Activated CD4-positive, alpha-beta T cell treated with anti-CD3 and anti-CD28 coated beads, Interleukin-2, amount 10 ng/mL, durations not matched to agents 7 days and 5 days (primary cell): ENCODE measurements around the gene TENT4B. TPM values are rescaled to one million over a fixed set of nuclear protein-coding genes. Genes with fewer than 3 reads are reported as not detected.

Source experiments
- CTCF ChIA-PET: fragments of 350-600 bp; sonication (Branson Sonifier 250); formaldehyde crosslinking; loops from one replicate; lab custom pipeline; 2021; ENCODE audit warnings: antibody characterized with exemption; lab: Charles Lee
- POLR2A ChIA-PET: fragments of 350-600 bp; sonication (Branson Sonifier 250); formaldehyde crosslinking; loops from one replicate; lab custom pipeline; 2021; ENCODE audit warnings: antibody characterized with exemption; lab: Charles Lee
- DNase-seq: peaks from one replicate; pipeline ENCODE4 v3.0.0-alpha.2; 2020
- H3K27ac Mint-ChIP-seq: one replicate; pipeline ENCODE4 v1.8.0; 2021; ENCODE audit warnings: mild to moderate bottlenecking, moderate library complexity, mixed read lengths
- H3K27me3 Mint-ChIP-seq: one replicate; pipeline ENCODE4 v1.8.0; 2021; ENCODE audit warnings: mixed read lengths
- H3K36me3 Mint-ChIP-seq: one replicate; pipeline ENCODE4 v1.8.0; 2021; ENCODE audit warnings: low read depth, mixed read lengths
- H3K4me1 Mint-ChIP-seq: one replicate; pipeline ENCODE4 v1.8.0; 2021; ENCODE audit warnings: mixed read lengths
- H3K4me3 Mint-ChIP-seq: one replicate; pipeline ENCODE4 v1.8.0; 2021; ENCODE audit warnings: mild to moderate bottlenecking, moderate library complexity, mixed read lengths
- H3K9me3 Mint-ChIP-seq: one replicate; pipeline ENCODE4 v1.8.0; 2021; ENCODE audit warnings: mixed read lengths
- total RNA-seq, 2 experiments: library from RNA; stranded (reverse); gene quantifications; one replicate each; pipeline ENCODE4 v1.2.3, GENCODE V29; 2021

The TENT4B gene
- total RNA-seq, 2 experiments from 2014 or later = 20.4 to 21.4 TPM

GRCh38 chr16:50183316-50183715 is 30.2 kb downstream of the TENT4B start:
- no peaks in the 10 kb centered on the region for H3K9me3 Mint-ChIP-seq
- H3K27ac Mint-ChIP-seq = no peak overlapping the region
- POLR2A ChIA-PET = no interaction called here
- H3K27me3 Mint-ChIP-seq = no peaks in the 10 kb centered on the region
- peaks cover 9% of the 10 kb centered on the region for H3K36me3 Mint-ChIP-seq
- peaks cover 20% of the 10 kb centered on the region for H3K4me1 Mint-ChIP-seq
- DNase-seq = no peak
- no peak overlapping the region for H3K4me3 Mint-ChIP-seq
- CTCF ChIA-PET = interaction anchor here (0.6 kb wide), 1 partner anchor 123 kb away, joined by 3 read pairs; no protein-coding TSS in a partner anchor

GRCh38 chr16:50185005-50185505 is 31.9 kb downstream of the TENT4B start:
- no peak overlapping the region for H3K27ac Mint-ChIP-seq
- no peak overlapping the region for H3K4me3 Mint-ChIP-seq
- DNase-seq = no peak
- ChIA-PET CTCF (interaction anchor here (1.0 to 1.1 kb wide), 3 partner anchors 17 to 40 kb away, joined by 3 read pairs; no protein-coding TSS in a partner anchor), POLR2A (no interaction called here)
- peaks cover 24% of the 10 kb centered on the region for H3K4me1 Mint-ChIP-seq
- H3K27me3 Mint-ChIP-seq = no peaks in the 10 kb centered on the region
- peaks cover 6% of the 10 kb centered on the region for H3K36me3 Mint-ChIP-seq
- H3K9me3 Mint-ChIP-seq = no peaks in the 10 kb centered on the region

GRCh38 chr16:50188619-50189136 is 35.6 kb downstream of the TENT4B start:
- H3K4me3 Mint-ChIP-seq = no peak overlapping the region
- ChIA-PET CTCF (no interaction called here), POLR2A (interaction anchor here (0.6 kb wide), 1 partner anchor 19 kb away, joined by 3 read pairs; no protein-coding TSS in a partner anchor)
- no peaks in the 10 kb centered on the region for H3K9me3 Mint-ChIP-seq
- peaks cover 28% of the 10 kb centered on the region for H3K4me1 Mint-ChIP-seq
- DNase-seq = no peak
- peaks cover 7% of the 10 kb centered on the region for H3K36me3 Mint-ChIP-seq
- no peak overlapping the region for H3K27ac Mint-ChIP-seq
- H3K27me3 Mint-ChIP-seq = no peaks in the 10 kb centered on the region

GRCh38 chr16:50190292-50190691 is 37.2 kb downstream of the TENT4B start:
- Mint-ChIP-seq H3K4me1 (peaks cover 30% of the 10 kb centered on the region), H3K27me3 (no peaks in the 10 kb centered on the region), H3K9me3 (no peaks in the 10 kb centered on the region), H3K36me3 (peaks cover 7% of the 10 kb centered on the region), H3K27ac (no peak overlapping the region), H3K4me3 (no peak overlapping the region)
- ChIA-PET POLR2A (no interaction called here), CTCF (interaction anchor here (0.6 kb wide), 1 partner anchor 13 kb away, joined by 4 read pairs; no protein-coding TSS in a partner anchor)
- DNase-seq = no peak

- no peak overlapping the region for H3K4me3 Mint-ChIP-seq
- ChIA-PET CTCF (interaction anchor here (0.6 to 1.5 kb wide), 4 partner anchors 18 to 168 kb away, joined by 3 to 5 read pairs (median 3); partner anchors contain the start of gene CNEP1R1), POLR2A (no interaction called here)
- H3K27ac Mint-ChIP-seq = no peak overlapping the region
- peaks cover 9% of the 10 kb centered on the region for H3K36me3 Mint-ChIP-seq
- peaks cover 51% of the 10 kb centered on the region for H3K4me1 Mint-ChIP-seq
- H3K9me3 Mint-ChIP-seq = no peaks in the 10 kb centered on the region
- no peaks in the 10 kb centered on the region for H3K27me3 Mint-ChIP-seq
- no peak for DNase-seq
Observed at GRCh38 chr16:50192386-50193050, 39.4 kb downstream of the TENT4B start.

GRCh38 chr16:50193594-50193993 is 40.5 kb downstream of the TENT4B start:
- POLR2A ChIA-PET = interaction anchor here (0.6 kb wide), 1 partner anchor 62 kb away, joined by 4 read pairs; no protein-coding TSS in a partner anchor
- no peaks in the 10 kb centered on the region for H3K9me3 Mint-ChIP-seq
- H3K4me1 Mint-ChIP-seq = peaks cover 54% of the 10 kb centered on the region
- no peak for DNase-seq
- no peak overlapping the region for H3K4me3 Mint-ChIP-seq
- peak overlapping the region; percentile 20 for H3K27ac Mint-ChIP-seq
- H3K27me3 Mint-ChIP-seq = no peaks in the 10 kb centered on the region
- H3K36me3 Mint-ChIP-seq = peaks cover 9% of the 10 kb centered on the region
- CTCF ChIA-PET = interaction anchor here (1.1 to 1.5 kb wide), 2 partner anchors 17 to 169 kb away, joined by 3 to 5 read pairs; partner anchors contain the start of gene CNEP1R1

GRCh38 chr16:50195276-50195675 is 42.2 kb downstream of the TENT4B start:
- Mint-ChIP-seq H3K9me3 (no peaks in the 10 kb centered on the region), H3K36me3 (peaks cover 9% of the 10 kb centered on the region), H3K27me3 (no peaks in the 10 kb centered on the region), H3K4me1 (peaks cover 59% of the 10 kb centered on the region), H3K4me3 (no peak overlapping the region), H3K27ac (peak overlapping the region; percentile 54)
- POLR2A ChIA-PET = no interaction called here
- no peak for DNase-seq
- CTCF ChIA-PET = interaction anchor here (1.2 to 3.1 kb wide), 2 partner anchors 14 to 170 kb away, joined by 3 to 11 read pairs; partner anchors contain the start of gene CNEP1R1

GRCh38 chr16:50195756-50196155 is 42.6 kb downstream of the TENT4B start:
- ChIA-PET POLR2A (no interaction called here), CTCF (interaction anchor here (1.2 to 4.3 kb wide), 3 partner anchors 15 to 171 kb away, joined by 3 to 20 read pairs (median 11); partner anchors contain the start of gene CNEP1R1)
- H3K27me3 Mint-ChIP-seq = no peaks in the 10 kb centered on the region
- no peaks in the 10 kb centered on the region for H3K9me3 Mint-ChIP-seq
- peaks cover 64% of the 10 kb centered on the region for H3K4me1 Mint-ChIP-seq
- DNase-seq = no peak
- peaks cover 9% of the 10 kb centered on the region for H3K36me3 Mint-ChIP-seq
- peak overlapping the region; percentile 20 for H3K27ac Mint-ChIP-seq
- H3K4me3 Mint-ChIP-seq = no peak overlapping the region

- Mint-ChIP-seq H3K4me1 (peaks cover 76% of the 10 kb centered on the region), H3K4me3 (no peak overlapping the region), H3K27me3 (no peaks in the 10 kb centered on the region), H3K27ac (peak overlapping the region; percentile 81), H3K36me3 (peaks cover 9% of the 10 kb centered on the region), H3K9me3 (no peaks in the 10 kb centered on the region)
- POLR2A ChIA-PET = no interaction called here
- no peak for DNase-seq
- CTCF ChIA-PET = interaction anchor here (0.7 to 4.3 kb wide), 5 partner anchors 13 to 172 kb away, joined by 3 to 20 read pairs (median 6); partner anchors contain the start of gene CNEP1R1
Observed at GRCh38 chr16:50197582-50197981, 44.5 kb downstream of the TENT4B start.

GRCh38 chr16:50198802-50199403 is 45.8 kb downstream of the TENT4B start:
- no peak overlapping the region for H3K27ac Mint-ChIP-seq
- ChIA-PET CTCF (interaction anchor here (0.6 to 4.3 kb wide), 8 partner anchors 10 to 176 kb away, joined by 3 to 20 read pairs (median 4); partner anchors contain the start of gene CNEP1R1), POLR2A (no interaction called here)
- H3K36me3 Mint-ChIP-seq = peaks cover 4% of the 10 kb centered on the region
- peaks cover 78% of the 10 kb centered on the region for H3K4me1 Mint-ChIP-seq
- DNase-seq = no peak
- no peaks in the 10 kb centered on the region for H3K27me3 Mint-ChIP-seq
- H3K4me3 Mint-ChIP-seq = no peak overlapping the region
- no peaks in the 10 kb centered on the region for H3K9me3 Mint-ChIP-seq

GRCh38 chr16:50201787-50202186 is 48.7 kb downstream of the TENT4B start:
- CTCF ChIA-PET = interaction anchor here (0.6 to 2.4 kb wide), 7 partner anchors 9 to 1056 kb away, joined by 3 to 10 read pairs (median 3); partner anchors contain the start of gene CNEP1R1

GRCh38 chr16:50202926-50203624 is 50.0 kb downstream of the TENT4B start:
- Mint-ChIP-seq H3K4me1 (peaks cover 51% of the 10 kb centered on the region), H3K27me3 (no peaks in the 10 kb centered on the region), H3K36me3 (no peaks in the 10 kb centered on the region), H3K27ac (peak overlapping the region; percentile 52), H3K9me3 (no peaks in the 10 kb centered on the region), H3K4me3 (no peak overlapping the region)
- no peak for DNase-seq
- CTCF ChIA-PET = interaction anchor here (0.7 to 2.4 kb wide), 2 partner anchors 7 to 120 kb away, joined by 3 to 10 read pairs; no protein-coding TSS in a partner anchor
- POLR2A ChIA-PET = interaction anchor here (0.6 kb wide), 1 partner anchor 29 kb away, joined by 3 read pairs; no protein-coding TSS in a partner anchor

More at GRCh38 chr16:50201787-50202186, 48.7 kb downstream of the TENT4B start:
- H3K4me1 Mint-ChIP-seq = peaks cover 58% of the 10 kb centered on the region
- H3K4me3 Mint-ChIP-seq = no peak overlapping the region
- no peaks in the 10 kb centered on the region for H3K9me3 Mint-ChIP-seq
- POLR2A ChIA-PET = no interaction called here
- no peak for DNase-seq
- H3K27me3 Mint-ChIP-seq = no peaks in the 10 kb centered on the region
- H3K27ac Mint-ChIP-seq = no peak overlapping the region
- H3K36me3 Mint-ChIP-seq = peaks cover 3% of the 10 kb centered on the region
